ENCODE data around the gene ZNF501.
A peak's percentile ranks its signal among the peaks of the same experiment; 100 is the strongest.

DNA sequence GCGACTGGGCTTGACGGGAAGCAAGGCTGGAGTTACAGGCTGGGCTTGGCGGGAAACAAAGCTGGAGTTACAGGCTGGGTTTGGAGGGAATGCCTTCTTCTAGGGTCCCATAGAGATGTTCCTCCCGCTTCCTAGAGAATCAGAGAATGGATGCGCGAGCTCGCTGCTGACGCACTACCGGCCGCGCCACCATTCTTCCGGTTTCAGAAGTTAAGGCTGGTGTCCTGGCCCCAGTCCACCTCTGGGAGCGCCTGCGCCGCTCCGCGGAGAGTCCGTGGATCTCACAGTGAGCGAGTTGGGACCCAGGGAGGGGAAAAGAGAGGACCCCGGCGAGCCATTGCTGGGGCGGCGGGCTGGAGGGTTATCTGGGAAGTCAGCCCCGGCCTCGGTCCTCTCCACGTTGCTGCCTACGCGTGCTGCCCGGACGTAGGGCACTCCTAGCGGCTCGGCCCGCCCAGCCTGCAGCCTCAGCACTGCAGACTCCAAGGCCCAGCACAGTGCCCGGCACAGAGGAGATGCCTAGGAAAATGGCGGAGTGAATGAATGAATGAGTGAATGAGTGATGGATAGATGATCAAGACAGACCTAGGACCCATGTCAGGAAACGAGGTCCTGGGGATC lies 16.9 kb upstream of the ZNF501 start, which contains the start of gene ZNF502:
- TF ChIP-seq TAF1 (IDR thresholded peaks at IDR 0.05; ENCODE audit: borderline replicate concordance, insufficient read depth, low read length) (no peak), POLR2AphosphoS5 (IDR thresholded peaks at IDR 0.05; ENCODE audit: low read depth, low read length) (peak; percentile 73; the same call in 1 of the 2 replicates), SIN3A (IDR thresholded peaks at IDR 0.05; ENCODE audit: borderline replicate concordance, insufficient read depth, low read length) (no peak), FOXP2 (optimal IDR thresholded peaks at IDR 0.05; ENCODE audit: borderline replicate concordance, extremely low read depth, extremely low read length, insufficient read depth) (no peak)
- TF ChIP-seq, protein P1, sequence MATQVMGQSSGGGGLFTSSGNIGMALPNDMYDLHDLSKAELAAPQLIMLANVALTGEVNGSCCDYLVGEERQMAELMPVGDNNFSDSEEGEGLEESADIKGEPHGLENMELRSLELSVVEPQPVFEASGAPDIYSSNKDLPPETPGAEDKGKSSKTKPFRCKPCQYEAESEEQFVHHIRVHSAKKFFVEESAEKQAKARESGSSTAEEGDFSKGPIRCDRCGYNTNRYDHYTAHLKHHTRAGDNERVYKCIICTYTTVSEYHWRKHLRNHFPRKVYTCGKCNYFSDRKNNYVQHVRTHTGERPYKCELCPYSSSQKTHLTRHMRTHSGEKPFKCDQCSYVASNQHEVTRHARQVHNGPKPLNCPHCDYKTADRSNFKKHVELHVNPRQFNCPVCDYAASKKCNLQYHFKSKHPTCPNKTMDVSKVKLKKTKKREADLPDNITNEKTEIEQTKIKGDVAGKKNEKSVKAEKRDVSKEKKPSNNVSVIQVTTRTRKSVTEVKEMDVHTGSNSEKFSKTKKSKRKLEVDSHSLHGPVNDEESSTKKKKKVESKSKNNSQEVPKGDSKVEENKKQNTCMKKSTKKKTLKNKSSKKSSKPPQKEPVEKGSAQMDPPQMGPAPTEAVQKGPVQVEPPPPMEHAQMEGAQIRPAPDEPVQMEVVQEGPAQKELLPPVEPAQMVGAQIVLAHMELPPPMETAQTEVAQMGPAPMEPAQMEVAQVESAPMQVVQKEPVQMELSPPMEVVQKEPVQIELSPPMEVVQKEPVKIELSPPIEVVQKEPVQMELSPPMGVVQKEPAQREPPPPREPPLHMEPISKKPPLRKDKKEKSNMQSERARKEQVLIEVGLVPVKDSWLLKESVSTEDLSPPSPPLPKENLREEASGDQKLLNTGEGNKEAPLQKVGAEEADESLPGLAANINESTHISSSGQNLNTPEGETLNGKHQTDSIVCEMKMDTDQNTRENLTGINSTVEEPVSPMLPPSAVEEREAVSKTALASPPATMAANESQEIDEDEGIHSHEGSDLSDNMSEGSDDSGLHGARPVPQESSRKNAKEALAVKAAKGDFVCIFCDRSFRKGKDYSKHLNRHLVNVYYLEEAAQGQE (IDR thresholded peaks at IDR 0.05; ENCODE audit: insufficient read depth in 1 of 2, low read depth in 2 of 2, low read length in 2 of 2) = peak; percentile 39 to 49; a peak in 2 of 4 replicates

Data from PFSK-1 (cell line).